Activated T-helper 2 cell treated with anti-CD3 and anti-CD28 coated beads, Interferon-gamma antibody, Interleukin-2, Interleukin-4, amounts not matched to agents 10 μg/mL and 5 μg/mL and 100 μg/mL, durations not matched to agents 14 hours and 24 hours and 36 hours (primary cell): ENCODE results near the gene MRAS. TPM values are rescaled to one million over a fixed set of nuclear protein-coding genes. Genes with fewer than 3 reads are reported as not detected.

Experiments
- DNase-seq: peaks from one replicate; pipeline ENCODE4 v3.0.0; 2021; ENCODE audit warnings: low spot score
- H3K27ac Mint-ChIP-seq: one replicate; pipeline ENCODE4 v1.8.0; 2021; ENCODE audit warnings: mixed read lengths
- H3K27me3 Mint-ChIP-seq: one replicate; pipeline ENCODE4 v1.8.0; 2021; ENCODE audit warnings: low read depth, mixed read lengths
- H3K36me3 Mint-ChIP-seq: one replicate; pipeline ENCODE4 v1.8.0; 2021; ENCODE audit warnings: low read depth, mixed read lengths
- H3K4me1 Mint-ChIP-seq: one replicate; pipeline ENCODE4 v1.8.0; 2021; ENCODE audit warnings: low read depth, mixed read lengths
- H3K4me3 Mint-ChIP-seq: one replicate; pipeline ENCODE4 v1.8.0; 2021; ENCODE audit warnings: low read depth, mild to moderate bottlenecking, moderate library complexity, mixed read lengths
- H3K9me3 Mint-ChIP-seq: one replicate; pipeline ENCODE4 v1.8.0; 2021; ENCODE audit warnings: mixed read lengths
- intact Hi-C: fragments of 100-400 bp; cut with micrococcal nuclease; formaldehyde crosslinking; loops from one replicate; pipeline ENCODE4 v1.15.1; 2023
- total RNA-seq: library from RNA; stranded (reverse); gene quantifications from 2 replicates; pipeline ENCODE4 v1.2.3, GENCODE V29; 2022

MRAS gene
- total RNA-seq, 1 donor from 2014 or later: not detected

DNA sequence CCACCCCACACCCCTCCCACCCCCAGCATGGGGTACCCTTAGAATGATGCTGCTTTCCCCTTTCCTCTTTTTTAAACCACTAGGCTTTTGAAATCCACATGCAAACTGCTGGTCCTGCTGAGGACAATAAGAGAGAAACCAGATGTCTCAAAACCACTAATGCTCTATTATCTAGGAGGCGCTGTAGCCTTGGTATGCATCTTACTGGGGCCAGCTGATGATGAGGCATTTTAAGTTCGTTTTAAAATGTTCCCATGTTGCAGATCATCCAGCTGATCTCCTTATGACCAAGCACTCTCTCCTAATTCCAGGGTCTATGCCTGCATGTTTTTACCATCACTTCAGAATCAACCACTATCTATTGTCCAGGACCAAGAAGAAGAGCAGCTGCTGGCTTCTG, 20.0 kb upstream of the MRAS start:
- no peak for DNase-seq
- intact Hi-C loops: loop anchor here (5.0 to 10.0 kb wide), 2 partner anchors 261 to 266 kb away; partner anchors contain the start of gene CEP70
- H3K36me3 Mint-ChIP-seq: no peaks in the 10 kb centered on the region
- H3K4me1 Mint-ChIP-seq: peaks cover 29% of the 10 kb centered on the region
- no peak overlapping the region for H3K27ac Mint-ChIP-seq
- peaks cover 10% of the 10 kb centered on the region for H3K27me3 Mint-ChIP-seq
- peak overlapping the region; percentile 76 for H3K4me3 Mint-ChIP-seq
- H3K9me3 Mint-ChIP-seq: no peaks in the 10 kb centered on the region

DNA sequence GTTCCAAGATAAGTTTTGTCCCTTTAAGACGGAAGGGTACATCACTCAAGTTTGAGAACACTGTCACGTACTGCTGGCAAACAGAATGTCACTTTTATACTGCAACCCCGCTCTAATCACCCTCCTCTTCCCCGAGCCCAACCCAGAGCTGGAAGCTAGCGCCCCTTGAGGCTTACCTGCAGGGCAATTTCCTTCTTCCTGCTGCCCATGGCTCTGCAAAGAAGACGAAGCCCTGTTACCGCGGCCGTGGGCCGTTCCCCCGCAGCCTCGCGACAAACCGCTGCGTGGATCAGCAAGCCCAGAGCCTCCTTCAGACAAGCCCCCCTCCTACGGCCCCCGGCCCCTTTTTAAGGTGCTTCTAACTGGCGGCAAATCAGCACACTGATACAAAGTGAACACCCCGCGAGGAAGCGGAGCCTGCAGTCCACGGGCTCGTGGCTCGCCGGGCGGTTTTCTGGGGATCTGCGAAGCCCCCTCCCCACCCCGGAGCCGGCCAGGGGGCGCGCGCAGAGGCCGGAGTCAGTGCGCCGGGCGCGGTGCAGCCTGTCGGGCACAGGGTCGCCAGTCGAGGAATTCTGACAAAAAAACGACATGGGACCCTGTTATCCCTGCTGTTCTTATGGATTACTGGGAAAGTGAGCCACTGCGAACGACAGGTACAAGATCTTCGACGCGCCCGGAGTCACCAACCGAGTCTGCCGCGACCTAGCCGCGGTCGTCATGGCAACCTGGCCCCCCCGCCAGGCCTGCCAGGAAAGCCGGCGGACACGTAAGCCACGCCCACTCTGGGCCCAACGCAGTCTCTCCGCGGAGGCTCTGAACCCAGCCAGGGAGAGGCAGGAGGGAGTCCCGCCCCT, 19.0 kb upstream of the MRAS start, which contains the start of gene NME9:
Gene NME9 (minus strand): TSS at position 725 of the 857 bp plus-strand sequence. CDS start 516 bp downstream, at position 209.
- Mint-ChIP-seq H3K27ac (peak within 1 kb of the TSS; percentile 63), H3K4me3 (peak within 1 kb of the TSS; percentile 83), H3K4me1 (peaks cover 19% of the 10 kb centered on the region), H3K9me3 (no peaks in the 10 kb centered on the region), H3K36me3 (no peaks in the 10 kb centered on the region), H3K27me3 (peaks cover 13% of the 10 kb centered on the region)
- DNase-seq: peak; percentile 77
- intact Hi-C loops: loop anchor here (1.0 to 10.0 kb wide), 3 partner anchors 142 to 265 kb away; partner anchors contain the start of genes ARMC8 and CEP70

DNA sequence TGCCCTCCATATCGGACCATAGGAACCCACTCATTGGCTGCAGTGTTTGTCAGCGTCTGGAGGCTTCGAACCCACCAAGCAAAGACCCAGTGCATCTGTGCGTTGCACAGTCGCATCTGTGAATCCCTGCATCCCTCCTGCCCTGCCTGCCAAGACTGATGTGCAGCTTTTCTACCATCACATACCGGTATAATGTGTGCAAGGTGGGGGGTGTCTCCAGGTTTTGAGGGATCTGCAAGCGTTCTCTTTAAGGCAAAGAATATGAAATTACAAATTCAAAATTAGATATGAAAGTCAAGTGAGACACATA, 18.4 kb upstream of the MRAS start:
- peaks cover 14% of the 10 kb centered on the region for H3K4me1 Mint-ChIP-seq
- H3K4me3 Mint-ChIP-seq: peak overlapping the region; percentile 83
- intact Hi-C loops: loop anchor here (1.0 to 10.0 kb wide), 3 partner anchors 143 to 265 kb away; partner anchors contain the start of genes ARMC8 and CEP70
- no peaks in the 10 kb centered on the region for H3K36me3 Mint-ChIP-seq
- H3K27ac Mint-ChIP-seq: peak overlapping the region; percentile 40
- no peaks in the 10 kb centered on the region for H3K9me3 Mint-ChIP-seq
- DNase-seq: no peak
- peaks cover 13% of the 10 kb centered on the region for H3K27me3 Mint-ChIP-seq

DNA sequence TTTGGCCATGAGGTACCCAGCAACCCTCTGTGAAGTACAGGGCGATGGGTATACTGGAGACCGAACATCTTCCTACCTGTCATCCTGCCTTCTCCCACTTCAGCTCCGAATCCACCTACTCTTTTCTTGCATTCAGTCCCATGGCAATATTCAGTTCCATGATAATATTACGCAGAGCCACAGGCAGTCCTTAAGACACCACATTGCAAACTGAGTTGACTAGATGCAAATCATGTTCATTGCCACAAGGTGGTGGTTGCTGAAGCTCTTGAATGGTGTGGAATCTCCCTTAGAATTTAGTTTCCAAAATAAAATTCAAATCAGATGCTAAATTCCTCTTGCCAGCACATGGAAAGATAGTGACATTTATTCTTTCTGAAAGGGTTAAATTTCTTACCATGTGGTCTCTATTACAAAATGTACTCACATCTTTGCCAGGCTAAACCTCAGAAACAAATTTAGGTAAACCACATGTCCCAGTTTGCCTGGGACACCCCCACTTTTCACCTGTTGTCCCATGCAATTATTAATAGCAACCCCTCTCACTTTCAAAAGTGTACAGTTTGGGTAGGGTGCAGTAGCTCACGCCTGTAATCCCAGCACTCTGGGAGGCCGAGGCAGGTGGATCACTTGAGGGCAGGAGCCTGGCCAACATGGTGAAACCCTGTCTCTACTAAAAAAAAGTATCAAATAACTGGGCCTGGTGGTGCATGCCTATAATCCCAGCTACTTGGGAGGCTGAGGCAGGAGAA, 17.1 kb upstream of the MRAS start:
- Mint-ChIP-seq H3K27me3 (peaks cover 13% of the 10 kb centered on the region), H3K36me3 (no peaks in the 10 kb centered on the region), H3K4me3 (no peak overlapping the region), H3K27ac (no peak overlapping the region), H3K9me3 (no peaks in the 10 kb centered on the region), H3K4me1 (peaks cover 13% of the 10 kb centered on the region)
- DNase-seq: no peak
- intact Hi-C loops: no loop called here

DNA sequence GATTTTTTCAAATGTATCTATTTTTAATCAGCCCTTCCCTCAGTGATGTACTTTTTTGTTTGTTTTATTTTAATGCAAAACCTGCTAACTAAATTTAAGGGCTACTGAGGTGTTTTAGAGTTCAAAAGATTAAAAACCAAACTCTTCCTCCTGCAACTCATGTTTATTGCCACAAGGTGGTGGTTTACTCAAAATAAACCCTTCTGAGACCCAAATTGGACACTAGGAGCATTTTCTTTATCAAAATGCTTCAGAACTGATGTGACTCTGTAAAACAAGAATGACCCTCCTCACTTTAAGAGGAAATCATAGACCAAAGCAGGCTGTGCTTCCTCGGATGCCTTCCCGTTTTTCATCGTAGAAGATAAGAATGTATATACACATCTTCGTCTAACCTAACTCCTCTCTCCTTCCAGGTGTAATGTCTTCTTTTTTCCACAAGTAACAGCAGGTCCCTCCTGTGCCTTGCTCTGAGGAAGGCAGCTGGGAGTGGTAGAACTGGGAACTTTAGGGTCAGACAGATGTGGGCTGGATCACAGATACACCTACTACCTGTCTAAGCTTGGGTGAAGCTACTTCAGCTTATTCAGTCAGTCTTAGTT, 15.8 kb upstream of the MRAS start:
- Mint-ChIP-seq H3K4me1 (peaks cover 13% of the 10 kb centered on the region), H3K27ac (no peak overlapping the region), H3K9me3 (no peaks in the 10 kb centered on the region), H3K36me3 (no peaks in the 10 kb centered on the region), H3K4me3 (no peak overlapping the region), H3K27me3 (peaks cover 13% of the 10 kb centered on the region)
- DNase-seq: no peak
- intact Hi-C loops: no loop called here

DNA sequence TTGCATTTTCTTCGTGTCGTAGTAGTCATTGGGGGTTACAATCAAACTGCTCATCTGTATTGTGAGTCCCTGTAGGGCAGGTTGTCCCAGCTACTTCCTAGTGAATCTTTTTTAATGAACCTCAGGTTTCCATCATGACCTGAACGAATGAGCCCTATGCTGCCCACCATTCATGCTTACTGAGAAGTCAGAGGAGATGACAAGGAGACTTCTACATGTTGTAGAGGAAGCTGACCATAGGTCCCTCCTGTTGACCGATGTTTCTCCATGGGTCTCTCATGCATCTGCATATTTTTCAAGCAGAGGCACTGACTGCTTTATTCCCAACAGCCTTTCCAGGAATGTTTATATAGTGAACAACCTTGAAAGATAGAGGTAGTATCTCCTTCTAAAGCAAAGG, 13.8 kb upstream of the MRAS start:
- H3K4me3 Mint-ChIP-seq: no peak overlapping the region
- no peaks in the 10 kb centered on the region for H3K36me3 Mint-ChIP-seq
- peaks cover 4% of the 10 kb centered on the region for H3K4me1 Mint-ChIP-seq
- H3K27ac Mint-ChIP-seq: no peak overlapping the region
- no peaks in the 10 kb centered on the region for H3K9me3 Mint-ChIP-seq
- DNase-seq: no peak
- H3K27me3 Mint-ChIP-seq: peaks cover 14% of the 10 kb centered on the region
- intact Hi-C loops: no loop called here

DNA sequence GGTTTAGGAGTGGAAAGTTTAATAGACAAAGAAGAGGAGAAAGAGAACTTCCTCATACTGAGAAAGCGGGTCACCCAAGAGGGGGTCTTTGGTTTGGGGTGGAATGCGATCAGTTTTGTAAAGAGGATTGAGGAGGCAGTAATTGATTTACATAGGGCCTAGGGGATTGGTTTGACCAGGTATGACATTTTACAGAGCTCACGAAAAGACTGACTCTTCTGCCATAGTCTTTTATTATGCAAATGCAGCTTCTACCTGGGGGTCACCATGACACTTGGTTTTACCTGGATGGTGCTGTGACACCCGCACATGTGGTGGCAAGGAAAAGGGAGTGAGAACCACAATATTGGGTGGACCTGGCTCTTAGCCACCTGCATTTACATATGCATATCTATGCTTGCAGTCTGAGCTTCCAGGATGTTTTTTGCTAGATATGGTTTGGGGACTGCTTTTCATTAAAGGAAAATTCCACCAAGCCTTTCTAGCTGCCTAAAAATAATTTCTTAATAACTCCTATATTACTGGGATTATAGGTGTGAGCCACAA, 11.9 kb upstream of the MRAS start:
- Mint-ChIP-seq H3K36me3 (no peaks in the 10 kb centered on the region), H3K27me3 (peaks cover 9% of the 10 kb centered on the region), H3K27ac (no peak overlapping the region), H3K4me3 (no peak overlapping the region), H3K4me1 (no peaks in the 10 kb centered on the region), H3K9me3 (no peaks in the 10 kb centered on the region)
- intact Hi-C loops: no loop called here
- no peak for DNase-seq

DNA sequence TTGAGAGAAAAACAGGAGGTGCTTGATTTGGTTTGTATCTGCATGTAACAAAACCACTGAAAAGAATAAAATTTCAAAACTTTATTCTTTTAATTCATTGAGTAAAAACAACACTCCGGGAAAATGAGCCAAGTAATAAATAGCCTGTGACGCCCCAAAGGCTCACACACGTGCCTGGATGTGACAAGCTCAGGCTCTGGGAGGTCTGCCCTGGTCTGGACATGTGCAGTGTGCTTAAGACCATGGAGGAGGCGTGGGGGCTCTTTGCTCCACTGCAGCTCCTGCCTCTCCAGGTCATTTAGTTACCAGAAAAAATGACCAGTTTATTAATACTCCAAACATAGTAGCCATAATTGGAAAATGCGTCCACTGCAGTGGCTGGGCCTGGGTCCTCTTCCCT, 10.1 kb upstream of the MRAS start:
- intact Hi-C loops: no loop called here

DNA sequence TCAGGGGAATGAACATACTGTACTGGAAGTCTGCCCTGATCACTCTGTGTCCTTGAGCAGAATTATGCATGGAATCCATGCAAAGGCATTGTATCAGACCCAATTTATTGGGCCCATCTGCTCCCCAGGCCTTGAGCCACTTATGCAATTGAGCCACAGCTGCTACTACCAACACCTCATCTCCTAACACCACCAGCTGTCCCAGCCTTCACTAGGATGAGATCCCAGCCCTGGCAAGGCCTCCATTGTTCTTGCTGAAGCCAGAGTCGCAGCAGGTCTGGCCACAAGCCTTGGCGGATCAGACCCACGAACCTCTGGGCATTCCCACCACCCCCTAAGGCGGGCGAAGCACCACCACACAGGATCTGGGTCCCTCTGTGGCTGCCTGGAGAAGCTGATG, 9.6 kb upstream of the MRAS start:
- intact Hi-C loops: no loop called here
- no peak for DNase-seq
- no peaks in the 10 kb centered on the region for H3K4me1 Mint-ChIP-seq
- H3K4me3 Mint-ChIP-seq: no peak overlapping the region
- H3K27ac Mint-ChIP-seq: no peak overlapping the region
- H3K27me3 Mint-ChIP-seq: peaks cover 4% of the 10 kb centered on the region
- H3K36me3 Mint-ChIP-seq: no peaks in the 10 kb centered on the region
- H3K9me3 Mint-ChIP-seq: no peaks in the 10 kb centered on the region

More for the DNA sequence above, 10.1 kb upstream of the MRAS start:
- DNase-seq: no peak
- H3K27ac Mint-ChIP-seq: no peak overlapping the region
- no peaks in the 10 kb centered on the region for H3K4me1 Mint-ChIP-seq
- peaks cover 7% of the 10 kb centered on the region for H3K27me3 Mint-ChIP-seq
- no peaks in the 10 kb centered on the region for H3K36me3 Mint-ChIP-seq
- no peak overlapping the region for H3K4me3 Mint-ChIP-seq
- H3K9me3 Mint-ChIP-seq: no peaks in the 10 kb centered on the region

DNA sequence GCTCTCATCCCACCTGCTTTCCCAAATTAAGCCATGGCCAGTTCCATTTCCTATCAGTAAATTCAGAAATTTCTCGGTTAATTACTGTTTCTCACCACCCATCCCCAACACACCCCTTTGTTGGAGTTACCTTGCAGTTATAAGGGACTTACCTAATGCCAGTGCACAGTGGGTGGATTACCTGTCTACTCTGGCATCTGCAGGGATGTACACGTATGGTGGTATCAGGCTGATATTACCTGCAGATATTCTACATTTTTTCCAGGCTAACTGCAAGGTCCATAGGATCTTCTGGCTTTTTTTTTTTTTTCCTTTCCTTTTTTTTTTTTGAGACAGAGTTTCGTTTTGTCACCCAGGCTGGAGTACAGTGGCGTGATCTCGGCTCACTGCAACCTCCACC, 7.9 kb upstream of the MRAS start:
- H3K27ac Mint-ChIP-seq: no peak overlapping the region
- H3K27me3 Mint-ChIP-seq: peaks cover 6% of the 10 kb centered on the region
- H3K4me1 Mint-ChIP-seq: no peaks in the 10 kb centered on the region
- H3K9me3 Mint-ChIP-seq: no peaks in the 10 kb centered on the region
- no peaks in the 10 kb centered on the region for H3K36me3 Mint-ChIP-seq
- DNase-seq: no peak
- intact Hi-C loops: no loop called here
- H3K4me3 Mint-ChIP-seq: no peak overlapping the region

DNA sequence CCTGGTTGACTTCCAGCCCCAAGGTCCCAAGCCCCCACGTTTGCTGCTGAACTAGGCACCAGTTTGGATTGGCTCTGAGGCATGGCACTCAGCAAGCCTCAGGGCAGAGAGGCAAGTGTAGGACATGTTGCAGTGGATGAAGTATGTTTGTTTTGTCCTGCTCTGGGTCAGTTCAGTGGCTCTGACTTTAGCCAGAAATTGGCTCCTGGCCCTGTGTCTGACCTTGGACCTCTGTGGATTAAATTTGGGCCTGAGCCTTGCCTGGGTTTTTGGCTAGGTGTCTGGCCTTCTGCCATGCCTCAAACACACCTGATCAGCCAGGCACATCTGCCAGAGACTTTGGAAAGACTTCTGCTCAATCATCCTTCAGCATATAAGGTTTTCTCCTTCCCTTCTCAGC, 3.6 kb upstream of the MRAS start:
- Mint-ChIP-seq H3K9me3 (peaks cover 3% of the 10 kb centered on the region), H3K4me1 (peaks cover 5% of the 10 kb centered on the region), H3K4me3 (no peak overlapping the region), H3K36me3 (peaks cover 3% of the 10 kb centered on the region), H3K27me3 (peaks cover 32% of the 10 kb centered on the region), H3K27ac (no peak overlapping the region)
- DNase-seq: no peak
- intact Hi-C loops: no loop called here
